Endothelial cell of hepatic sinusoid (primary cell): ENCODE data around the gene RPL36.

Source experiments
- in situ Hi-C: cut with HindIII; loops from 2 replicates; pipeline ENCODE4 v1.10.0; 2017; ENCODE audit warnings: low sequenced_read_pairs

Gene RPL36

GRCh38 chr19:5690125-5690954, at the start of gene RPL36:
TSS of gene RPL36 (plus strand) at chr19:5690295. CDS start at chr19:5690508, 213 bp downstream.
- in situ Hi-C loops: no loop called here

GRCh38 chr19:5641171-5641570, 48.9 kb upstream of the RPL36 start:
- in situ Hi-C loops: no loop called here

- in situ Hi-C loops: no loop called here
These were observed 47.9 kb upstream of the RPL36 start for GRCh38 chr19:5642204-5642603.

GRCh38 chr19:5643060-5643459, 47.0 kb upstream of the RPL36 start:
- in situ Hi-C loops: no loop called here

GRCh38 chr19:5644037-5644436, 46.1 kb upstream of the RPL36 start:
- in situ Hi-C loops: no loop called here

GRCh38 chr19:5645409-5645808, 44.7 kb upstream of the RPL36 start:
- in situ Hi-C loops: no loop called here

- in situ Hi-C loops: no loop called here
These were observed 43.4 kb upstream of the RPL36 start for GRCh38 chr19:5646703-5647102.

GRCh38 chr19:5648464-5648863, 41.6 kb upstream of the RPL36 start:
- in situ Hi-C loops: no loop called here

GRCh38 chr19:5651361-5651760, 38.7 kb upstream of the RPL36 start:
- in situ Hi-C loops: loop anchor here (5.0 kb wide), 1 partner anchor 49 kb away; no protein-coding TSS in a partner anchor

GRCh38 chr19:5652261-5652660, 37.8 kb upstream of the RPL36 start:
- in situ Hi-C loops: loop anchor here (5.0 kb wide), 1 partner anchor 50 kb away; no protein-coding TSS in a partner anchor

- in situ Hi-C loops: loop anchor here (5.0 kb wide), 1 partner anchor 53 kb away; no protein-coding TSS in a partner anchor
These were observed 35.2 kb upstream of the RPL36 start for GRCh38 chr19:5654931-5655330.

GRCh38 chr19:5655412-5655811, 34.7 kb upstream of the RPL36 start:
- in situ Hi-C loops: no loop called here

GRCh38 chr19:5661483-5661882, 28.6 kb upstream of the RPL36 start:
- in situ Hi-C loops: no loop called here

GRCh38 chr19:5663904-5664303, 26.2 kb upstream of the RPL36 start:
- in situ Hi-C loops: no loop called here

GRCh38 chr19:5664515-5664914, 25.6 kb upstream of the RPL36 start:
- in situ Hi-C loops: no loop called here

GRCh38 chr19:5665781-5666513, 24.1 kb upstream of the RPL36 start:
- in situ Hi-C loops: no loop called here

- in situ Hi-C loops: no loop called here
These were observed 23.0 kb upstream of the RPL36 start for GRCh38 chr19:5666921-5667610.

- in situ Hi-C loops: no loop called here
These were observed 22.3 kb upstream of the RPL36 start for GRCh38 chr19:5667751-5668271.

GRCh38 chr19:5669212-5669611, 20.9 kb upstream of the RPL36 start:
- in situ Hi-C loops: no loop called here

GRCh38 chr19:5671600-5671999, 18.5 kb upstream of the RPL36 start:
- in situ Hi-C loops: no loop called here
